SK-N-SH treated with all-trans-retinoic acid at 6 μM for 48 hours (cell line): ENCODE data around the gene OSGEPL1.
A peak's percentile ranks its signal among the peaks of the same experiment; 100 is the strongest.

Experiments used
- ATAC-seq: fragments of 200-7000 bp; cut with Tn5 transposase; 3 replicates; pipeline ENCODE4 v1.9.1; 2020; ENCODE audit warnings: mild to moderate bottlenecking, moderate library complexity
- ARNTL ChIP-seq: fragments of 450-650 bp; formaldehyde crosslinking; IDR thresholded peaks from 2 replicates; pipeline ENCODE4 v1.5.0; 2020; ENCODE audit warnings: low read depth, mild to moderate bottlenecking, moderate library complexity, borderline replicate concordance
- BACH2 ChIP-seq: fragments of 250-450 bp; sonication (Bioruptor Pico); IDR thresholded peaks from 2 replicates; pipeline ENCODE4 v1.9.0; 2021; ENCODE audit warnings: mild to moderate bottlenecking, borderline replicate concordance
- CSDC2 ChIP-seq: fragments of 250-450 bp; sonication (Bioruptor Pico); IDR thresholded peaks from 2 replicates; pipeline ENCODE4 v1.5.0; 2020; ENCODE audit warnings: mild to moderate bottlenecking, moderate library complexity
- ESRRG ChIP-seq: fragments of 250-450 bp; sonication (Bioruptor Pico); IDR thresholded peaks from 2 replicates; pipeline ENCODE4 v1.6.1; 2021; ENCODE audit warnings: mild to moderate bottlenecking
- GLIS3 ChIP-seq: fragments of 250-450 bp; sonication (Bioruptor Pico); IDR thresholded peaks from 2 replicates; pipeline ENCODE4 v1.5.0; 2020; ENCODE audit warnings: mild to moderate bottlenecking, moderate library complexity
- OSR1 ChIP-seq: fragments of 250-450 bp; sonication (Bioruptor Pico); IDR thresholded peaks from 2 replicates; pipeline ENCODE4 v1.8.0; 2022; ENCODE audit warnings: moderate library complexity, mild to moderate bottlenecking, inconsistent platforms
- SNAI2 ChIP-seq: fragments of 250-450 bp; sonication (Bioruptor Pico); IDR thresholded peaks from 2 replicates; pipeline ENCODE4 v1.5.0; 2020; ENCODE audit warnings: mild to moderate bottlenecking, moderate library complexity
- TCF4 ChIP-seq: fragments of 250-450 bp; sonication (Bioruptor Pico); IDR thresholded peaks from 2 replicates; pipeline ENCODE4 v1.8.0; 2021; ENCODE audit warnings: mild to moderate bottlenecking, moderate library complexity, borderline replicate concordance
- TOX ChIP-seq: fragments of 250-450 bp; sonication (Bioruptor Pico); IDR thresholded peaks from 2 replicates; pipeline ENCODE4 v1.8.0; 2021; ENCODE audit warnings: mild to moderate bottlenecking, moderate library complexity, borderline replicate concordance
- ZC3H10 ChIP-seq: fragments of 250-450 bp; sonication (Bioruptor Pico); IDR thresholded peaks from 2 replicates; pipeline ENCODE4 v1.5.1; 2021; ENCODE audit warnings: mild to moderate bottlenecking, moderate library complexity
- ZFP3 ChIP-seq: fragments of 250-450 bp; sonication (Bioruptor Pico); IDR thresholded peaks from 2 replicates; pipeline ENCODE4 v1.5.0; 2020; ENCODE audit warnings: mild to moderate bottlenecking, moderate library complexity
- ZFP30 ChIP-seq: fragments of 450-650 bp; formaldehyde crosslinking; IDR thresholded peaks from 2 replicates; pipeline ENCODE4 v1.5.0; 2022; ENCODE audit warnings: mild to moderate bottlenecking, moderate library complexity
- ZNF565 ChIP-seq: fragments of 450-650 bp; formaldehyde crosslinking; conservative IDR thresholded peaks from 2 replicates; pipeline ENCODE4 v1.5.0; 2020; ENCODE audit warnings: low read depth, mild to moderate bottlenecking, moderate library complexity
- ZNF70 ChIP-seq: fragments of 450-650 bp; formaldehyde crosslinking; IDR thresholded peaks from 2 replicates; pipeline ENCODE4 v1.5.0; 2020; ENCODE audit warnings: mild to moderate bottlenecking, moderate library complexity
- ZNF8 ChIP-seq: fragments of 450-650 bp; formaldehyde crosslinking; IDR thresholded peaks from 2 replicates; pipeline ENCODE4 v1.5.0; 2020; ENCODE audit warnings: mild to moderate bottlenecking, moderate library complexity
- TF ChIP-seq, protein P1 (sequence below): fragments of 250-450 bp; sonication (Bioruptor Pico); IDR thresholded peaks from 2 replicates; pipeline ENCODE4 v1.5.1; 2020; ENCODE audit warnings: low read depth, mild to moderate bottlenecking, moderate library complexity
- TF ChIP-seq, protein P2 (sequence below): fragments of 250-450 bp; sonication (Bioruptor Pico); IDR thresholded peaks from 2 replicates; pipeline ENCODE4 v1.5.0; 2020; ENCODE audit warnings: mild to moderate bottlenecking, moderate library complexity
- TF ChIP-seq, protein P3 (sequence below): fragments of 250-450 bp; sonication (Bioruptor Pico); IDR thresholded peaks from 2 replicates; pipeline ENCODE4 v1.8.0; 2021; ENCODE audit warnings: low read depth, mild to moderate bottlenecking, moderate library complexity, borderline replicate concordance
- TF ChIP-seq, protein P4 (sequence below): fragments of 250-450 bp; sonication (Bioruptor Pico); IDR thresholded peaks from 2 replicates; pipeline ENCODE4 v1.5.1; 2021; ENCODE audit warnings: mild to moderate bottlenecking, moderate library complexity
- TF ChIP-seq, protein P5 (sequence below): fragments of 250-450 bp; sonication (Bioruptor Pico); IDR thresholded peaks from 2 replicates; pipeline ENCODE4 v1.8.0; 2020; ENCODE audit warnings: mild to moderate bottlenecking, moderate library complexity, borderline replicate concordance

Gene OSGEPL1, protein sequence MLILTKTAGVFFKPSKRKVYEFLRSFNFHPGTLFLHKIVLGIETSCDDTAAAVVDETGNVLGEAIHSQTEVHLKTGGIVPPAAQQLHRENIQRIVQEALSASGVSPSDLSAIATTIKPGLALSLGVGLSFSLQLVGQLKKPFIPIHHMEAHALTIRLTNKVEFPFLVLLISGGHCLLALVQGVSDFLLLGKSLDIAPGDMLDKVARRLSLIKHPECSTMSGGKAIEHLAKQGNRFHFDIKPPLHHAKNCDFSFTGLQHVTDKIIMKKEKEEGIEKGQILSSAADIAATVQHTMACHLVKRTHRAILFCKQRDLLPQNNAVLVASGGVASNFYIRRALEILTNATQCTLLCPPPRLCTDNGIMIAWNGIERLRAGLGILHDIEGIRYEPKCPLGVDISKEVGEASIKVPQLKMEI

DNA sequence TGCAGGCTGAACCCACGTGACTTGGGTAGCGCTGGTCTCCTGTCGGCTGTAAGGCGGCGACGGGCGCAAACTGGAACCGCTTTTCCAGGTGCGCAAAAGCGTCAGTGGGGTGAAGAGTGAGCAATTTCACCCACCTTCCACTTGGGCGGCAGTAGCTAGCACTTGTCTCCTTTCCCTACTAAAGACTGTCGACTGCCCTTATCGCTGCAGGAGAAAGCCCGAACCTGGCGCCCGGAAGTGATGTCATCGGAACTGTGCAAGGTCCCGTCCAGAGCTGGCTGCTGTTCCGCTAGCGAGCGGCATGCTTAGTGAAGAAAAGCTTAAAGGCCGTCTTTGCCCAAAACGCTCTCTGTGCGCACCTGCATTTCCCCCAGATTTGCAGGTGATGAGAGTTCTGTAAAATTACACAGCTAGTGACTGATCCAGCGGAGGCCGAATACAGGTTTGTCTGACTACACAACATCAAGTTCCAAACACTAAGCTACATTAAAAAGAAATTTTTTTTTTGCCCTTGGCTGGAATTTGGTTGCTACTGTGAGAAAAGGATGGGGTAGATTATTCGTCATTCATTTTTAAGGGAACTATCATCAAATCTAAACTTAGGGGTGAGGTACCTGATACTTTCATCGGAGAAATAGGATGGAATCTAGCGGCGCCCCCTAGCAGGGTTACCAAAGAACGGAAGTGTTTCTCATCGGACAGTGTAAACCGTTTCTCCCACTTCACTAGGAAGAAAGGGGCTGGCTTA lies at the start of gene OSGEPL1:
Gene OSGEPL1, minus strand, starts transcription at position 242 of the 748 bp plus-strand sequence. CDS start 1,152 bp downstream, outside the sequence.
- peak; percentile 96 for ATAC-seq
- TF ChIP-seq, protein P1, sequence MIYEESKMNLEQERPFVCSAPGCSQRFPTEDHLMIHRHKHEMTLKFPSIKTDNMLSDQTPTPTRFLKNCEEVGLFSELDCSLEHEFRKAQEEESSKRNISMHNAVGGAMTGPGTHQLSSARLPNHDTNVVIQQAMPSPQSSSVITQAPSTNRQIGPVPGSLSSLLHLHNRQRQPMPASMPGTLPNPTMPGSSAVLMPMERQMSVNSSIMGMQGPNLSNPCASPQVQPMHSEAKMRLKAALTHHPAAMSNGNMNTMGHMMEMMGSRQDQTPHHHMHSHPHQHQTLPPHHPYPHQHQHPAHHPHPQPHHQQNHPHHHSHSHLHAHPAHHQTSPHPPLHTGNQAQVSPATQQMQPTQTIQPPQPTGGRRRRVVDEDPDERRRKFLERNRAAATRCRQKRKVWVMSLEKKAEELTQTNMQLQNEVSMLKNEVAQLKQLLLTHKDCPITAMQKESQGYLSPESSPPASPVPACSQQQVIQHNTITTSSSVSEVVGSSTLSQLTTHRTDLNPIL, result peak; percentile 8; the same call in 1 of the 2 replicates
- no peak for TF ChIP-seq TOX (CRISPR knock-in tag)
- TF ChIP-seq, protein P2, sequence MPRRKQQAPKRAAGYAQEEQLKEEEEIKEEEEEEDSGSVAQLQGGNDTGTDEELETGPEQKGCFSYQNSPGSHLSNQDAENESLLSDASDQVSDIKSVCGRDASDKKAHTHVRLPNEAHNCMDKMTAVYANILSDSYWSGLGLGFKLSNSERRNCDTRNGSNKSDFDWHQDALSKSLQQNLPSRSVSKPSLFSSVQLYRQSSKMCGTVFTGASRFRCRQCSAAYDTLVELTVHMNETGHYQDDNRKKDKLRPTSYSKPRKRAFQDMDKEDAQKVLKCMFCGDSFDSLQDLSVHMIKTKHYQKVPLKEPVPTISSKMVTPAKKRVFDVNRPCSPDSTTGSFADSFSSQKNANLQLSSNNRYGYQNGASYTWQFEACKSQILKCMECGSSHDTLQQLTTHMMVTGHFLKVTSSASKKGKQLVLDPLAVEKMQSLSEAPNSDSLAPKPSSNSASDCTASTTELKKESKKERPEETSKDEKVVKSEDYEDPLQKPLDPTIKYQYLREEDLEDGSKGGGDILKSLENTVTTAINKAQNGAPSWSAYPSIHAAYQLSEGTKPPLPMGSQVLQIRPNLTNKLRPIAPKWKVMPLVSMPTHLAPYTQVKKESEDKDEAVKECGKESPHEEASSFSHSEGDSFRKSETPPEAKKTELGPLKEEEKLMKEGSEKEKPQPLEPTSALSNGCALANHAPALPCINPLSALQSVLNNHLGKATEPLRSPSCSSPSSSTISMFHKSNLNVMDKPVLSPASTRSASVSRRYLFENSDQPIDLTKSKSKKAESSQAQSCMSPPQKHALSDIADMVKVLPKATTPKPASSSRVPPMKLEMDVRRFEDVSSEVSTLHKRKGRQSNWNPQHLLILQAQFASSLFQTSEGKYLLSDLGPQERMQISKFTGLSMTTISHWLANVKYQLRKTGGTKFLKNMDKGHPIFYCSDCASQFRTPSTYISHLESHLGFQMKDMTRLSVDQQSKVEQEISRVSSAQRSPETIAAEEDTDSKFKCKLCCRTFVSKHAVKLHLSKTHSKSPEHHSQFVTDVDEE (CRISPR knock-in tag), result 0 out of 2 replicates have a peak, but pooled peaks have one; percentile 14

DNA sequence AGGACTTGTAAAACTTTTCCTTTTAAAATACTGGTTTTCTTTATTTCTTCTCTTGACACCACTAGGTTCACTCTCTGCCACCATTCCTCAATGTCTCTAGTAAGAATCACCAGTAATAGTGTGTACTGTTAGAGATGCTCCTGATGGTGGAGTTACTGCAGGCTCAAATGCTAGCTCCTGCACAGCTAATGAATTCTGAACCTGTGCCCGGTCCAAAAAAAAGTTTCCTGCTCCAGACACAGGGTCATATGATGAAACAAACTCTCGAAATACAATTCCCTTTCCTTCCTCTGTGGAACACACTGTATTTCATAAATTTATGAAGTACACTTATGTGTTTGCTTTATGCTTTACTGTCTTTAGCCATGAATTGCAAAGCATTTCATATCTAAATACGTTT lies 40.8 kb upstream of the OSGEPL1 start:
- no peak for TF ChIP-seq ZFP30 (CRISPR knock-in tag)
- no peak for ATAC-seq

DNA sequence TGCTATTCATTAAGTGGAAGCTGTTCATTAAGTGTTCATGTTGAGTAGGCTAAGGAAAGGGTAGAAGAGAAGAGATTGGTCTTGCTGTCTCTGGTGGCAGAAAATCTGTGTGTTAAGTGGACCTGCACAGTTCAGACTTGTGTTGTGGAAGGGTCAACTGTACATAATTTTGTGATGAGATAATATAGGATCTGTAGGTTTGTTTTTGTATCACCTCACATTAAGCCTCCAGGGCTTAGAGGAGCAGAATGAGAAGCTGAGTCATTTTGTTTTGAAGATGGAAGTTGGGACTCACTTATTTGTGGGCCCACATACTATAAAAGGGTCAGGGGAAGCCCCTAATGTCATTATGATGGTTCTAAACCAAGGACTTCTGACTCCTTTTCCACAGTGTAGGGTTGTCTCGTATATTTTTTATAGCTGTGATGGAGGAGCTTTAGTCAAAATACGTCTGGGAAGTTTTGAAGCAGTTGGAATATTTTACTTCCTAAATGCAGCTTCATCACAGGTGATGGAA lies 39.9 kb upstream of the OSGEPL1 start:
- TF ChIP-seq BACH2 (CRISPR knock-in tag) (no peak), ZFP3 (CRISPR knock-in tag) (no peak), ZNF565 (CRISPR knock-in tag) (no peak), ESRRG (no peak), GLIS3 (no peak), TOX (CRISPR knock-in tag) (no peak), CSDC2 (no peak), ZNF8 (CRISPR knock-in tag) (no peak), ZC3H10 (CRISPR knock-in tag) (no peak), TCF4 (CRISPR knock-in tag) (no peak), ARNTL (CRISPR knock-in tag) (no peak), SNAI2 (CRISPR knock-in tag) (no peak), OSR1 (CRISPR knock-in tag) (no peak), ZFP30 (CRISPR knock-in tag) (no peak), ZNF70 (CRISPR knock-in tag) (no peak)
- TF ChIP-seq, protein P1, result no peak
- TF ChIP-seq, protein P3, sequence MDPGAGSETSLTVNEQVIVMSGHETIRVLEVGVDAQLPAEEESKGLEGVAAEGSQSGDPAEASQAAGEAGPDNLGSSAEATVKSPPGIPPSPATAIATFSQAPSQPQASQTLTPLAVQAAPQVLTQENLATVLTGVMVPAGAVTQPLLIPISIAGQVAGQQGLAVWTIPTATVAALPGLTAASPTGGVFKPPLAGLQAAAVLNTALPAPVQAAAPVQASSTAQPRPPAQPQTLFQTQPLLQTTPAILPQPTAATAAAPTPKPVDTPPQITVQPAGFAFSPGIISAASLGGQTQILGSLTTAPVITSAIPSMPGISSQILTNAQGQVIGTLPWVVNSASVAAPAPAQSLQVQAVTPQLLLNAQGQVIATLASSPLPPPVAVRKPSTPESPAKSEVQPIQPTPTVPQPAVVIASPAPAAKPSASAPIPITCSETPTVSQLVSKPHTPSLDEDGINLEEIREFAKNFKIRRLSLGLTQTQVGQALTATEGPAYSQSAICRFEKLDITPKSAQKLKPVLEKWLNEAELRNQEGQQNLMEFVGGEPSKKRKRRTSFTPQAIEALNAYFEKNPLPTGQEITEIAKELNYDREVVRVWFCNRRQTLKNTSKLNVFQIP (CRISPR knock-in tag), result no peak
- TF ChIP-seq, protein P4, sequence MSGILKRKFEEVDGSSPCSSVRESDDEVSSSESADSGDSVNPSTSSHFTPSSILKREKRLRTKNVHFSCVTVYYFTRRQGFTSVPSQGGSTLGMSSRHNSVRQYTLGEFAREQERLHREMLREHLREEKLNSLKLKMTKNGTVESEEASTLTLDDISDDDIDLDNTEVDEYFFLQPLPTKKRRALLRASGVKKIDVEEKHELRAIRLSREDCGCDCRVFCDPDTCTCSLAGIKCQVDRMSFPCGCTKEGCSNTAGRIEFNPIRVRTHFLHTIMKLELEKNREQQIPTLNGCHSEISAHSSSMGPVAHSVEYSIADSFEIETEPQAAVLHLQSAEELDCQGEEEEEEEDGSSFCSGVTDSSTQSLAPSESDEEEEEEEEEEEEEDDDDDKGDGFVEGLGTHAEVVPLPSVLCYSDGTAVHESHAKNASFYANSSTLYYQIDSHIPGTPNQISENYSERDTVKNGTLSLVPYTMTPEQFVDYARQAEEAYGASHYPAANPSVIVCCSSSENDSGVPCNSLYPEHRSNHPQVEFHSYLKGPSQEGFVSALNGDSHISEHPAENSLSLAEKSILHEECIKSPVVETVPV (CRISPR knock-in tag), result no peak
- TF ChIP-seq, protein P5, sequence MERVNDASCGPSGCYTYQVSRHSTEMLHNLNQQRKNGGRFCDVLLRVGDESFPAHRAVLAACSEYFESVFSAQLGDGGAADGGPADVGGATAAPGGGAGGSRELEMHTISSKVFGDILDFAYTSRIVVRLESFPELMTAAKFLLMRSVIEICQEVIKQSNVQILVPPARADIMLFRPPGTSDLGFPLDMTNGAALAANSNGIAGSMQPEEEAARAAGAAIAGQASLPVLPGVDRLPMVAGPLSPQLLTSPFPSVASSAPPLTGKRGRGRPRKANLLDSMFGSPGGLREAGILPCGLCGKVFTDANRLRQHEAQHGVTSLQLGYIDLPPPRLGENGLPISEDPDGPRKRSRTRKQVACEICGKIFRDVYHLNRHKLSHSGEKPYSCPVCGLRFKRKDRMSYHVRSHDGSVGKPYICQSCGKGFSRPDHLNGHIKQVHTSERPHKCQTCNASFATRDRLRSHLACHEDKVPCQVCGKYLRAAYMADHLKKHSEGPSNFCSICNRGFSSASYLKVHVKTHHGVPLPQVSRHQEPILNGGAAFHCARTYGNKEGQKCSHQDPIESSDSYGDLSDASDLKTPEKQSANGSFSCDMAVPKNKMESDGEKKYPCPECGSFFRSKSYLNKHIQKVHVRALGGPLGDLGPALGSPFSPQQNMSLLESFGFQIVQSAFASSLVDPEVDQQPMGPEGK (CRISPR knock-in tag), result no peak
- TF ChIP-seq, protein P2 (CRISPR knock-in tag), result no peak
- ATAC-seq, result no peak
